Measurements from ENCODE around the gene PDE4D.
A peak's percentile ranks its signal among the peaks of the same experiment; 100 is the strongest.

Gene PDE4D

GRCh38 chr5:59348189-59348588, 545.3 kb downstream of the PDE4D start:
- no peak for DNase-seq

DNA sequence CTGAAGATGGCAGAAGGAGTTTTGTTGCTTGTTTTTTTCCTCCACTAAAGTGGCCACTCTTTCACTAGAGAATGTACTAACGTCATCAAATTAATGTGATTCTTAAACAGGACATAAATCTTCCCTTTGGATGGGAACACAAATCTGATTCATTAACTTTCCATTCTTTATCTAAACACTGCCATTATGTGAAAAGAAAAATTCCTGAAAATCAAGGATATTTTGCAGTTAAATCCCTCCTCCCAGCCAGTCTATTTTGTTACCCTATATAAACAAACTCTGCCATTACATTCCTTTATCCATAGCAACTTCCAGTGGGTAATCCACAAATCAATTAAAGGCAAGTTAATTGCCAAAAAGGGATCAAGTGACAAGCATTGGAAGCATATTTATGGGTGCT, 546.5 kb downstream of the PDE4D start:
- DNase-seq, result no peak

GRCh38 chr5:59346514-59346913, 547.0 kb downstream of the PDE4D start:
- no peak for DNase-seq

DNA sequence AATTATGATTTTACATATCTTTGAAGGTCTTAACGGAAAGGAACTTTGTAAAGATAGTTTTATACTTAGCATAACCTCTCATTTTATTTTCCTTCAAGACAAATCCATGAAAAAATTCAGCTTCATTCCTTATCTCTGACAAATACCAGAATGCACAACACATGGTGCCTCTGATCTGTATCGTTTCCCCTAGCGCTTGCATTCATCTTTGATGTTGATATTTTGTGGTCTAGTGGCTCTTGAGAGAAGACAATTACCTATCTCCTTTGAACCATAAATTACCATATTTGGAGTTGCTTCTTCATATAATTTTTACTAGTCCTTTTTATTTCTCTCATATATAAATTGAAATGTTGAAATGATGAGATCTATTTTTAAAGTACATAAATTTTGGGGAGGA, 551.3 kb downstream of the PDE4D start:
- DNase-seq, result no peak

DNA sequence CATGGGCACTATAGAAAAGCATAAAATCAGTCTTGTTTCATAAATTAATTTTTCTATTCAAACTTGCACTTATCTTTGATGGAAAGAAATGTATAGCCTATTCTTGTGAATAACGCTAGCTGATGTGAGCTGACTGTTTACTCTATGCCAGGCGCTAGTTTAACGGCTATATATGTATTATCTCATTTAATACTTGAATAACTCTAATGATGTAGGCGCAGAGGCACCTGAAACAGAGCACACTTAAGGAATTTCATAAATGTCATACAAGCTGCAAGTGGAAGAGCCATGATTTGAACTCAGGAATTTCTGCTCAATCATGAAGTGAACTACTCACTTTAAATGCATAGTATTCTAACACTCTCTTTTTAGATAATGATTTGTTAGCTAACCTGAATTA, 551.8 kb downstream of the PDE4D start:
- no peak for DNase-seq

- no peak for DNase-seq
These were observed 552.4 kb downstream of the PDE4D start for GRCh38 chr5:59341155-59341554.

- DNase-seq, result no peak
These were observed 552.9 kb downstream of the PDE4D start for GRCh38 chr5:59340637-59341036.

GRCh38 chr5:59337240-59337639, 556.3 kb downstream of the PDE4D start:
- no peak for DNase-seq

DNA sequence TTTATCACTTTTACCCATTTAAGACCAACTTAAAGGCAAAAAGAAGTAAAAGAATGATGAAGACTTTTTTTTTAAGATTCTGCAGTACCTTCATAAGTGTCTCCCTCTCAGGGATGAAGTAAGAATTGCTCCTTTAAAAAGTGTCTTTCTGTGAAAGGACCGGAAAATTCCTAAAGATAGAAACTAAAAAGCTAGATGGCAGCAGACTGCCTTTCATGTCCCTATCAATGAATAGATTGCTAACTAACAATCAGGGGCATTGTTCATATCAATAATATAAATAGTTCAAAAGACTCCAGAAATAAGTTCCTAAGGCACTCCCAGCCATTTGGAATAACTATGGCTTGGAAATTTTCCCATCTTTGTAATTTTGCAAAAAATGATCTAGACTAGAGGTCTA, 558.0 kb downstream of the PDE4D start:
- DNase-seq, result no peak

GRCh38 chr5:59333416-59333815, 560.1 kb downstream of the PDE4D start:
- DNase-seq, result no peak

GRCh38 chr5:59332236-59332973, 561.1 kb downstream of the PDE4D start:
- DNase-seq, result no peak

DNA sequence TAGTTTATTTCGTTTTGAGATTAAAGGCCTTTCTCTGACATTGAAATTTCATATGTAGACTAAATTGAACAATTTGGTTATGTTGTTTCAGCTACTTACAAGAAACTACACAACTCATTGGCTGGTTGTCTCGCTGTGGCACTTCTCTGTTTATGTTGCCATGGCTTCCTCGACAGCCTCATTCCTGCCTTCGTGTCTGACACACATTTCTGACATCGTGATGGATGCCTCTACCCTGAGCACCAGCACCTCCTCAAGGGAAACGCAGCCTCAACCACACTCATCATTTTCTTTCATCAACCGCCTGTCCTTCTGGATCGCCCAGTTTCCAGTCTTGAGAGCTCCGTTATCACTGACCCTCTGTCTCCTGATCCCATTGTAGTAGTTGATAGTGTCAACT, 562.8 kb downstream of the PDE4D start:
- DNase-seq, result no peak

DNA sequence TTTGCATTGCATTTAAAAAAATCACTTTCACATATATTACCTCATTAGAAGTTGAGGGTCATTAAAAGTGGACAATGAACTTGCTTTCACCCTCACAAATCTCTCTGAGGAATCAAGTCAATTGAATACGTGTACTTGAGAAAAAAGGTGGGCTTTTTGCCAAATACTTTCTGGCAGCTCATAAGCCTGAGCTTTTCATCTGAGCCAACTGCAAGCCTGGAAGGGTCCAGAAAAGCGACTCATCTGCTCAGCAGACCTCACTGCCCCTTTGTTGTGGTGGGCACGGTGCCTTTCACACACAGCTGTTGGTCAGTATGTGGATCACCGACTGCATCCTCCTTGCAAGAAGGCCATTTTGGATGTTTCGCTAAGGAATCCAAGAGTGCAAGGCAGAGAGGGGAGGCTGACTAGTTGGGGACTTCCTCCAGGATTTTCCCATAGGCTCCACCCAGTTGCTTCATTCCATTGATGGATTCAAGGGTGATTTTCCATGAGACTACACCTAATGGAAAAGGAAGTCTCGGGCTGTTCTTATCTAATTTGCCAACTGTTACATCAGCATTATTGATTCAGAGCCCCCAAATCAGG, 564.7 kb downstream of the PDE4D start:
- DNase-seq, result peak; percentile 67

DNA sequence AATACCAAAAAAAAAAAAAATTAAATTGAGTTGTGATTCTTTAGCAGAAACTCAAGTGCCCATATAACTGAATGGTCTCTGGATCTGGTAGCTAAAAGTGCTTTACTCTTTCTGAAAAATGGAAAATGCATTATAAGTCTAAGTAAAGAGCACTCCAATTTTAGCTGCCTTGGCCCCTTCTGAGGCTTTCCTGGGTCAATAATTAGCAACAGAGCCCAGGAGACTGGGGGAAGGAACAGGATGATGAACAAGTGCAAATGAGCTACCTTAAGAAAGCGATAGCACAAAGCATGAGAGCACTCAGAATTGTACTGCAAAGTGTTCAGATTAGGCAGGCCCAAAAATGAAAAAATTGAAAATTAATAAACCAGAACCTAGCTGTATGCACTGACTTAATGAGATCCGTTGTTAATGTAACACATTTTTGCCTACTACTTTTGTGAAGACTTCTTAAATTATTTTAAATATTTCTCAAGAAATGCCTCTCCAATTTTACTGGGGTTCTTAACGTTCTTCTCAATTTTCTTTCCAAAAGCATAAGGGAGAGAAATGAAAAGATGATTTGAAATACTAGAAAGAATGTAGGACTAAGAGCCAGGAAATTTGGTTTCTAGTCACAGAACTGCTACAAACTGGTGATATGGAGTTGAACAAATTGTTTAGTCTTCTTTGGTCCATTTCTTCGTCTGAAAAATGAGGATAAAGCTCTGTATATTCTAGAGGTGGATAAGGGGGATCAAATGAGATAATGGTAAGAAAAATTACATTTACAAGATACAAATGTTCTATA, 566.1 kb downstream of the PDE4D start:
- DNase-seq, result peak; percentile 66

DNA sequence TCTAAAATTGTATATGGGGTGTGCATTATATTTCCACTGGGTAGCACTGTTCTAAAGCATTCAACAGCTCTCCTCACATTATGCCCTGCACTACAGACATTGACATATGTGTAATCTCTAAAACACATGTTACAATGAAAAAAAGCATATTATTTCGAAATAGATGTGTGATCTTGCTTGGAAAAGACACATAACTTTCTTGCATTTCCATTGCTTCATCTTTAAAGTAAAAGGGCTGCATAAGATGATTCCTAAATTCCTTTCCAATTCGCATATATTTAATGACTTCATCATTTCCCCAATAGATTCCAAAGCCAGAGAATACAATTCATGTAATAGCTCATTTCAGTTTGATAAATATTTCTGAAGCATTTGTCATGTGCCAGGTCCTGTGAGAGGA, 566.9 kb downstream of the PDE4D start:
- no peak for DNase-seq

DNA sequence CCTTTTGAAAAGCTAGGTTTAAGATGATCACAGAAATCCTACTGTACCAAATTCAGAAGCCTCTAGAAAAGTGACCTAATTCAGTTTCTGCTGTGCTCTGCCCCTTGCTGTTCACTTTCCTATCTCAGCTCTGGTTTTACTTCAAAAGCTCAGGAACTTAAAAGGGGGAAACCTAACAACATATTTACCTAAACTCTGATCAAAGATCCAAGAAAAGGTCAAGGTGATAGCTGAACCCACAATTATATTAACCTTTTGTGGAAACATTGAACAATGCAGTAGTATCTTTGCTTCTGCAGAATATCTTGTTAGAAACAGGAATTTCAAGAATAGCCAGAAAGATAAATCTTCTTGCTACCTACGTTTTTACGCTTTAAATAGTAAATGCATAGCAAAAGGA, 568.5 kb downstream of the PDE4D start:
- DNase-seq, result no peak

GRCh38 chr5:59322894-59323293, 570.6 kb downstream of the PDE4D start:
- no peak for DNase-seq

DNA sequence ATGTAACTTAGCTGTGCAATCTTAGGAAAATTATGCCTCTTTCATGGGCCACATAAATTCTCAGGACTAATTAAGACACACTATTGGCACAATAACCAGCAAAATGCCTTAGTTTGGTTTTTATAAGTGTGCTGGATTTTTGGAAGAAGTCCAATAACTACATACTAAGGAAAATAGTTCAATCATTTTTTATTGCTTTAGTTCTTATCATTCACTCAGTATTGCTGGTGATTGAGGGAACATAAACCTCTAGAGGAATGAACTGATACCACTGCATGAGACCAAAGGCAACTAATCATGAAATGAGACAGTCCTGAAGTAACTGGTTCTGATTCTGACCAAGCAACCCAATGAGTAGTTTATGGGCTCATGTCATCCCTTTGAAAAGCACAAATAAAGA, 571.5 kb downstream of the PDE4D start:
- no peak for DNase-seq

DNA sequence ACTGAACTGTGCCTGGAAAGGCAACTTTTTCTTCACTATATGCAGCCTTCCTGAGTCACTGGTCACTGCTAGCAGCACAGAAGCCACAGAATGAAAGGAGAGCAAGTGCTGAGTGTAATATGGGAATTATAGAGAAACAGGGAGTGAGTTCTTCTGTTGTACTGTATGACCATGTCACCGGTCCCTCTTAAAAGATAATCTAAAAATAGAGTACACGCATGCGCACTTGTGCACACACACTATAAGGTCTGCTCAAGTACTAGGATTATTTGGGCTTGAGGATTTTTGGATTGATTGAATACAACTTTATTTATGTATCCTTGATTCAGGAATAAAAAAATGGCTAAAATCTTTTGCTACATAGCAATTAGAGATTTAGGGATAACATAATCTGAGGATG, 571.9 kb downstream of the PDE4D start:
- DNase-seq, result no peak

GRCh38 chr5:59320420-59320819, 573.1 kb downstream of the PDE4D start:
- no peak for DNase-seq

GRCh38 chr5:59319250-59319649, 574.3 kb downstream of the PDE4D start:
- no peak for DNase-seq

GRCh38 chr5:59317774-59318205, 575.7 kb downstream of the PDE4D start:
- no peak for DNase-seq

DNA sequence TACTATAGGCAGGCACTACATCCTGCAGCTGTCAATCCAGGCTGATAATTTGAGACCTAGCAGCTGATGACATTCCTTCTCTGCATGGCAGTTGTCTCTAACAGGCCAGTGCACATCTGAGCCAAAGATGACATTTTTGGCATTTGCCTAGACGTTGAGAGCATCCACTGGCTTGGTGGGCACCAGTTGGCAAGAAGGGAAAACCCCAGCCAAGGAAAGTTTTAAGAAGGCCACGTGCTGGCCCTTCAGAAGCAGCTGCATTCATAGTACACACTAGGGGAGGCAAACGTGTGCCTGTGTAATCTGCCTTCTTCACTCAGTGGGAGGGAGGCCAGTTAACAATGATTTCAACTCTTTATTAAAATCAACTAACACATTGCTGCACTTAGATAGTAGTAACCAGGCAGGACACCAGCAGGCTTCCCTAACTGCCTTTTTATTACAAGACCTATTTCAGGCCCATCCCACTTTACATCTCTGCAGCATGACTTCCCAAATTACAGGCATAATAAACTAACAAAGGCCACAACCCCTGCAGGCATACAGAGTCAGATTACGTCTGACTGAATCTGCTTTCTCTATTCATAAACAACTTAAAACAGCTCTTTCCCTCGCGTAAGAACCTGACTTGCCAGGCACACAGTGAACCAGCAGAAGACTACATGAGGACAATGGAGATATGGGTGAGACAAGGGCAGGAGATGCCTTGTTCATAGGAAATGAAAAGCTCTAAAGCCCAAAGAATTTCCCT, 576.3 kb downstream of the PDE4D start:
- peak; percentile 43 for DNase-seq

All from DMS79 (cell line).